Fibroblast of pulmonary artery (primary cell): ENCODE results near the gene ZDHHC13.

Source experiments
- DNase-seq: peaks from one replicate; pipeline ENCODE4 v3.0.0-alpha.2; 2010; ENCODE audit warnings: low read depth
- H3K4me3 ChIP-seq: replicated peaks from 2 replicates; pipeline ENCODE4 v1.5.1; 2011; ENCODE audit warnings: low read depth, mild to moderate bottlenecking, control low read depth, low read length, moderate library complexity
- CTCF ChIP-seq: IDR thresholded peaks from 2 replicates; pipeline ENCODE4 v1.5.1; 2011; ENCODE audit warnings: mild to moderate bottlenecking, control low read depth, low read length, inconsistent platforms; ENCODE audit errors: missing control alignments

The ZDHHC13 gene

GRCh38 chr11:19187833-19188258, 70.9 kb downstream of the ZDHHC13 start:
- H3K4me3 ChIP-seq: no peak overlapping the region
- no peak for DNase-seq
- no peak for TF ChIP-seq CTCF

DNA sequence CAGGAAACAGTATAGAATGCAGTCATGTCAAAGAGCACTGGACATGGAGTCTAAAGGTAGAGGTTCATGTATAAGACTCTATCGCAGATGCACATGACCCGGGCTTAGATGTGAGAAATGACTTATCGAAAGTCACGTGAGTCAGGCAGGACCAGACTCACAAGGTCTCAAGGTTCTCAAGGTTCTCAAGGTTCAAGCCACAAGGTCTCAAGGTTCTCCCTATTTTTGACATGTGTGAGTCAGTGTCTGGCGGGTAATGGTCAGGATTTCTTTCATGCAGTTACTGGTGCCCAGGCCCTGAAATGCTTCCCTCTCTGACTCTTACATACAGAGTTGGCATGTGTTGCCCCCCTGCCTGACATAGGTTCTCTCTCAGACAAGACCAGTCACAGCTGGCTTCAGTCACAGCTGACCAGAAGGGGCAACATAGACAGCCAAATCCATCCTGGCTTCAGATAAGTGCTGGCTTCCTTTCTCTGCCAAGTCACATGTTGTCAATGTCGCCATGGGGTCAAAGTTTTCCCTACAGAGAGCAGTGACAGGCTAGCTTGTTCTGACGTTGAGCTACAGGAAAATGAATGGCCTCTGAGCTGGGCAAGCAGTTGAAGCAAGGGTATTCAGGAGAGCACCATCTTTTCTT, 74.7 kb downstream of the ZDHHC13 start:
- TF ChIP-seq CTCF: no peak
- DNase-seq: no peak
- H3K4me3 ChIP-seq: no peak overlapping the region

GRCh38 chr11:19193916-19194315, 76.9 kb downstream of the ZDHHC13 start:
- H3K4me3 ChIP-seq: no peak overlapping the region
- DNase-seq: no peak
- TF ChIP-seq CTCF: no peak

- TF ChIP-seq CTCF: no peak
- DNase-seq: no peak
- H3K4me3 ChIP-seq: no peak overlapping the region
These were observed 77.8 kb downstream of the ZDHHC13 start for GRCh38 chr11:19194620-19195308.

- no peak for TF ChIP-seq CTCF
- DNase-seq: no peak
- no peak overlapping the region for H3K4me3 ChIP-seq
These were observed 79.5 kb downstream of the ZDHHC13 start for GRCh38 chr11:19196432-19196831.

DNA sequence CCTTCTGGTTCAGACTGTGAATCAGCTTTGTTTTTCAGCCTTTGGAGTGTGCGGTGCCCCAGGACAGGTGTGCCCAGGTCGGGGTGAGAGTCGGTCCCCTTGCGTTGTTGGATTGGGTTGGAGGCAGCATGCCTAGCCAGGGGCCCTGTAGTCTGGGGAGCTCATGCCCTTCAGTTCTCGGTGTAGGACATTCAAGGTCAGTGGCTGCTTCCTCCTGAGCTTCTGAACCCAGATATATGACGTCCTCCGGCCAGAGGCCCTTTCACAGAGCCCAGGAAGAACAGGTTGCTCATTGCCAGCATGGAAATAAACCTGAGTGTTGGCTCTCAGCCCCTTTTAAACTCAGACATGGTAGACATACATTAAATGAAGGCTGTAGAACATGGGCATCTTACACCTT, 82.1 kb downstream of the ZDHHC13 start:
- H3K4me3 ChIP-seq: no peak overlapping the region
- TF ChIP-seq CTCF: no peak
- DNase-seq: no peak

GRCh38 chr11:19199771-19200170, 82.8 kb downstream of the ZDHHC13 start:
- no peak for TF ChIP-seq CTCF
- no peak overlapping the region for H3K4me3 ChIP-seq
- peak; percentile 18 for DNase-seq
